ENCODE data around the gene FBXL17. TPM values are rescaled to one million over a fixed set of nuclear protein-coding genes. Genes with fewer than 3 reads are reported as not detected.

Gene FBXL17
- total RNA-seq, 1 donor from 2014 or later = 15.9 TPM

- Mint-ChIP-seq H3K36me3 (ENCODE audit: insufficient read depth) (peaks cover 8% of the 10 kb centered on the region), H3K4me3 (ENCODE audit: low read depth) (peak overlapping the region; percentile 90), H3K9me3 (ENCODE audit: low read depth) (peaks cover 8% of the 10 kb centered on the region), H3K27me3 (no peaks in the 10 kb centered on the region), H3K4me1 (ENCODE audit: low read depth) (peaks cover 22% of the 10 kb centered on the region), H3K27ac (peak overlapping the region; percentile 96)
- DNase-seq (ENCODE audit: low spot score, unreplicated experiment) = peak; percentile 30
- TF ChIP-seq CTCF (IDR thresholded peaks at IDR 0.05; ENCODE audit: unreplicated experiment) = no peak
Measured at GRCh38 chr5:108380531-108381349, 1.2 kb downstream of the FBXL17 start.

GRCh38 chr5:108379722-108380530, 2.0 kb downstream of the FBXL17 start:
- TF ChIP-seq CTCF (IDR thresholded peaks at IDR 0.05; ENCODE audit: unreplicated experiment) = no peak
- Mint-ChIP-seq H3K4me1 (ENCODE audit: low read depth) (peaks cover 22% of the 10 kb centered on the region), H3K36me3 (ENCODE audit: insufficient read depth) (peaks cover 15% of the 10 kb centered on the region), H3K9me3 (ENCODE audit: low read depth) (peaks cover 15% of the 10 kb centered on the region), H3K4me3 (ENCODE audit: low read depth) (peak overlapping the region; percentile 90), H3K27ac (peak overlapping the region; percentile 96), H3K27me3 (no peaks in the 10 kb centered on the region)
- DNase-seq (ENCODE audit: low spot score, unreplicated experiment) = no peak

- Mint-ChIP-seq H3K4me3 (ENCODE audit: low read depth) (no peak overlapping the region), H3K27me3 (no peaks in the 10 kb centered on the region), H3K9me3 (ENCODE audit: low read depth) (peaks cover 37% of the 10 kb centered on the region), H3K27ac (no peak overlapping the region), H3K36me3 (ENCODE audit: insufficient read depth) (peaks cover 33% of the 10 kb centered on the region), H3K4me1 (ENCODE audit: low read depth) (peaks cover 15% of the 10 kb centered on the region)
- no peak for DNase-seq (ENCODE audit: low spot score, unreplicated experiment)
- no peak for TF ChIP-seq CTCF (IDR thresholded peaks at IDR 0.05; ENCODE audit: unreplicated experiment)
Measured at GRCh38 chr5:108375768-108376167, 6.1 kb downstream of the FBXL17 start.

- H3K9me3 Mint-ChIP-seq (ENCODE audit: low read depth) = peaks cover 37% of the 10 kb centered on the region
- H3K4me1 Mint-ChIP-seq (ENCODE audit: low read depth) = peaks cover 11% of the 10 kb centered on the region
- H3K36me3 Mint-ChIP-seq (ENCODE audit: insufficient read depth) = peaks cover 33% of the 10 kb centered on the region
- no peak for DNase-seq (ENCODE audit: low spot score, unreplicated experiment)
- H3K4me3 Mint-ChIP-seq (ENCODE audit: low read depth) = no peak overlapping the region
- H3K27ac Mint-ChIP-seq = no peak overlapping the region
- no peaks in the 10 kb centered on the region for H3K27me3 Mint-ChIP-seq
- no peak for TF ChIP-seq CTCF (IDR thresholded peaks at IDR 0.05; ENCODE audit: unreplicated experiment)
Measured at GRCh38 chr5:108373426-108373825, 8.5 kb downstream of the FBXL17 start.

GRCh38 chr5:108372369-108372768, 9.5 kb downstream of the FBXL17 start:
- no peaks in the 10 kb centered on the region for H3K27me3 Mint-ChIP-seq
- no peak for TF ChIP-seq CTCF (IDR thresholded peaks at IDR 0.05; ENCODE audit: unreplicated experiment)
- no peak overlapping the region for H3K4me3 Mint-ChIP-seq (ENCODE audit: low read depth)
- peaks cover 36% of the 10 kb centered on the region for H3K9me3 Mint-ChIP-seq (ENCODE audit: low read depth)
- no peak overlapping the region for H3K27ac Mint-ChIP-seq
- peaks cover 18% of the 10 kb centered on the region for H3K4me1 Mint-ChIP-seq (ENCODE audit: low read depth)
- no peak for DNase-seq (ENCODE audit: low spot score, unreplicated experiment)
- peaks cover 31% of the 10 kb centered on the region for H3K36me3 Mint-ChIP-seq (ENCODE audit: insufficient read depth)
